Testis (tissue), 3 donors: Measurements from ENCODE around the gene TCF20. TPM values are rescaled to one million over a fixed set of nuclear protein-coding genes. Genes with fewer than 3 reads are reported as not detected.

ENCODE experiments used
- DNase-seq: peaks from one replicate; pipeline ENCODE4 v3.0.0-alpha.2; 2019
- H3K27ac ChIP-seq, 2 donors: fragments of 200-600 bp; sonication (generic); one replicate each; pipeline ENCODE4 v1.5.1; 2019
- H3K27me3 ChIP-seq: fragments of 200-600 bp; sonication (generic); one replicate; pipeline ENCODE4 v1.5.1; 2019
- H3K36me3 ChIP-seq: fragments of 200-600 bp; sonication (generic); one replicate; pipeline ENCODE4 v1.5.1; 2017; ENCODE audit warnings: low read depth; ENCODE audit errors: missing control alignments
- H3K4me1 ChIP-seq: fragments of 200-600 bp; sonication (generic); one replicate; pipeline ENCODE4 v1.5.1; 2019
- H3K4me3 ChIP-seq, 2 donors: fragments of 200-600 bp; sonication (generic); one replicate each; pipeline ENCODE4 v1.5.1; 2017 to 2019
- H3K9me3 ChIP-seq: fragments of 200-600 bp; sonication (generic); one replicate; pipeline ENCODE4 v1.5.1; 2017
- CTCF ChIP-seq, 3 experiments: fragments of 450-650 bp in 2 of 3; fragments of 200-600 bp in 1 of 3; sonication (generic) in 1 of 3; IDR thresholded peaks; one replicate each; pipeline ENCODE4 v1.5.1; 2016 to 2019; ENCODE audit warnings: antibody characterized with exemption in 3 of 3, mild to moderate bottlenecking in 2 of 3, moderate library complexity in 1 of 3
- POLR2A ChIP-seq: fragments of 450-650 bp; IDR thresholded peaks from one replicate; pipeline ENCODE4 v1.6.1; 2017; ENCODE audit warnings: antibody characterized with exemption, mild to moderate bottlenecking, moderate library complexity
- WGBS, 2 donors: methylation state at CpG; one replicate each; pipeline ENCODE4 v1.1.5; 2018; 5-methylcytosine and 5-hydroxymethylcytosine counted together
- intact Hi-C: fragments of 100-400 bp; cut with DNase I; formaldehyde crosslinking; loops from one replicate; pipeline ENCODE4 v1.15.1; 2023; ENCODE audit warnings: low total_unique reads
- polyA plus RNA-seq: library from polyadenylated mRNA; stranded (reverse); fragments of 350-450 nt; fragmentation: Illumina TruSeq; extraction: RNeasy Lipid Tissue Mini Kit (QIAGEN cat#74804); gene quantifications from one replicate; pipeline ENCODE4 v1.2.3, GENCODE V29; 2014; ENCODE audit warnings: low read depth, low replicate concordance; ENCODE audit not compliant: insufficient read depth
- total RNA-seq, 2 donors: library from RNA; depleted of rRNA; stranded (reverse); fragments of >200 nt; gene quantifications; one replicate each; pipeline ENCODE4 v1.2.3, GENCODE V29; 2016

TCF20 gene
- total and polyA plus RNA-seq, 3 donors from 2014 or later = 40.5 to 44.8 (median 41.6) TPM

DNA sequence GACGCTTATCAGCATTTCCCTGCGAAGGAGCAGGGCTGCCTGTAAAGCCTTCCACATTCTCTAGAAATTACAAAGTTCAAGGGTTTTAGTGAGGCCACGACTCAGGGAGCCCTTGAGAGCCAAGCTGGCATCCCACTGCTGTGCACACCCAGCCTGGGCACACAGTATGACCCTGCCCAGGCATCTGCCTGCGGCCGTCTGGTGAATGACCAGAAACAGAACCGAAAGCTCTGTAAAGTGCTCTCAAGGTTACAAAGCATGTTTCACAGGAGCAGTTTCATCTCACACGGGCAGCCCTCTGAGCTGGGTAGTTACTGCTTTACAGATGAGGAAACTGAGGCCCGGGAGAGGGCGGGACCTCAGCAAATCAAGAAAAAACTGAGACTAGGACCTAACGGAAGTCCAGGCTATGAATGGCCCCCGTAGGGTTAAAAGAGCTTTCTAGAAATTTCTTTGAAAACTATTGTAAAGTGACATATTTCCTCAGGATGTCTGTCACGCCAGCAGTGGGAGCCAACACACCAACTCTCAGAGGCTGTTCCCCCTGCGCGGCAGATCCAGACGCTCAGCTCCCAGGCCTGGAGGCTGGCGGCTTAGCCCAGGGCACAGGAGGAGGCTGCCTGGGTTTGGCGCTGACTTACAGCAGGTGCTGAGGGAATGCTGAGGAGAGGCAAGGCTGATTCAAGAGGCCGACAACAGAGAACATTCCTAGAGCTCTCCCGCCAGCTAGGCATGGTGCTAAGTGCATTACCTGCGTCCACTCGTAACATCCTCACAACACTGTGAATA lies 7.7 kb upstream of the TCF20 start:
- no peak for DNase-seq
- Histone ChIP-seq H3K27ac (no peak overlapping the region), H3K36me3 (no peaks in the 10 kb centered on the region), H3K4me3 (no peak overlapping the region), H3K9me3 (no peaks in the 10 kb centered on the region), H3K4me1 (peaks cover 6% of the 10 kb centered on the region), H3K27me3 (no peaks in the 10 kb centered on the region)
- TF ChIP-seq POLR2A (no peak), CTCF (IDR thresholded peaks at IDR 0.05) (no peak)
- 77 to 80% methylated on average over 17 to 21 of the region's 21 CpGs for WGBS, 2 donors
- intact Hi-C loops = no loop called here

DNA sequence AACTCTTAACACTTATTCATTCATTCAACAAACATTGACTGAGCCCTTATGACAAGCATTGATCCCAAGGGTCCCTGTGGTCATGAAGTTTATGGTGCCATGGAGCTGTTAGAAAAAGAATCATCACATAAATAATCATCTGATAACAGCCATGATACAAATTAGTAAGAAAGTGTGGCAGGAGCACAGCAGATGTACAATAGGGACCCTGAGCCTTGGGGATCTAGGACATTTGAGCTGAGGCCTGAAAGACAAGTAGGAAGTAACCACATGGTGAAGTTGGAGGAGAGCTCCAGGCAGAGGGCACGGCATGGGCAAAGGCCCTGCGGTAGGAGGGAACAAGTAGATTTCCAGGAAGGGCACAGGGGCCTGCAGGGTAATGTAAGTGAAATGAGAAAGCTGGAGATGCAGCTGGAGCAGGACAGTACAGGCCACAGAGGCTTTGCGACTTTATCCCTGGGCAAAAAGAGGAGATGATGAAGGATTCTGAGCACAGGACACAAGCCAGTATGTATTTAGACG lies 6.8 kb upstream of the TCF20 start:
- Histone ChIP-seq H3K9me3 (no peaks in the 10 kb centered on the region), H3K27ac (no peak overlapping the region), H3K4me1 (peaks cover 6% of the 10 kb centered on the region), H3K27me3 (no peaks in the 10 kb centered on the region), H3K36me3 (no peaks in the 10 kb centered on the region), H3K4me3 (no peak overlapping the region)
- no peak for TF ChIP-seq CTCF (IDR thresholded peaks at IDR 0.05)
- WGBS, 2 donors = 88 to 94% methylated on average over 4 of the region's 4 CpGs
- DNase-seq = no peak
- intact Hi-C loops = no loop called here

GRCh38 chr22:42275970-42276369 lies 5.5 kb upstream of the TCF20 start:
- Histone ChIP-seq H3K4me3 (no peak overlapping the region), H3K36me3 (no peaks in the 10 kb centered on the region), H3K27me3 (no peaks in the 10 kb centered on the region), H3K4me1 (peaks cover 6% of the 10 kb centered on the region), H3K27ac (no peak overlapping the region), H3K9me3 (no peaks in the 10 kb centered on the region)
- 75 to 87% methylated on average over 5 of the region's 5 CpGs for WGBS, 2 donors
- TF ChIP-seq CTCF (IDR thresholded peaks at IDR 0.05) = no peak
- no peak for TF ChIP-seq POLR2A
- no peak for DNase-seq
- intact Hi-C loops = no loop called here

- Histone ChIP-seq H3K9me3 (no peaks in the 10 kb centered on the region), H3K27me3 (no peaks in the 10 kb centered on the region), H3K4me3 (no peak overlapping the region), H3K27ac (no peak overlapping the region), H3K4me1 (peaks cover 6% of the 10 kb centered on the region), H3K36me3 (no peaks in the 10 kb centered on the region)
- TF ChIP-seq POLR2A = no peak
- TF ChIP-seq CTCF (IDR thresholded peaks at IDR 0.05) = no peak
- no peak for DNase-seq
- WGBS, 2 donors = 84 to 97% methylated on average over 7 to 13 of the region's 13 CpGs
- intact Hi-C loops = no loop called here
Measured at GRCh38 chr22:42275176-42275575, 4.7 kb upstream of the TCF20 start.
